HepG2 (cell line): Measurements from ENCODE around the gene BRCA1. TPM values are rescaled to one million over a fixed set of nuclear protein-coding genes. Genes with fewer than 3 reads are reported as not detected.

ENCODE experiments used
- AGO1 ChIP-seq: fragments of 200-400 bp; formaldehyde crosslinking; IDR thresholded peaks from 2 replicates; pipeline ENCODE4 v1.6.1; 2017; ENCODE audit warnings: mild to moderate bottlenecking, low read depth, low read length, moderate library complexity; ENCODE audit not compliant: poor library complexity, severe bottlenecking
- BCL3 ChIP-seq: sonication (generic); formaldehyde crosslinking; IDR thresholded peaks from 2 replicates; pipeline ENCODE4 v1.5.1; 2020; ENCODE audit warnings: mild to moderate bottlenecking, missing genetic modification reagents, moderate library complexity
- BRCA1 ChIP-seq: sonication (generic); formaldehyde crosslinking; IDR thresholded peaks from 2 replicates; pipeline ENCODE4 v1.4.0; 2020; ENCODE audit warnings: missing genetic modification reagents
- CBX2 ChIP-seq, 2 experiments: fragments of 200-600 bp in 1 of 2; sonication (generic); formaldehyde crosslinking in 1 of 2; IDR thresholded peaks; 2 replicates each; pipeline versions ENCODE4 v1.7.0 to v1.8.1; 2018 to 2022; ENCODE audit warnings: low read depth in 2 of 2, low read length in 1 of 2, mild to moderate bottlenecking in 1 of 2, missing genetic modification reagents in 1 of 2
- CBX5 ChIP-seq: sonication (generic); formaldehyde crosslinking; IDR thresholded peaks from 2 replicates; pipeline ENCODE4 v1.4.0; 2020; ENCODE audit warnings: missing genetic modification reagents, borderline replicate concordance
- CHD4 ChIP-seq: fragments of 200-600 bp; sonication (generic); IDR thresholded peaks from 2 replicates; pipeline ENCODE4 v1.7.0; 2017; ENCODE audit warnings: mild to moderate bottlenecking, low read length, borderline replicate concordance
- KDM6A ChIP-seq: IDR thresholded peaks from 2 replicates; pipeline ENCODE4 v1.6.1; 2016; ENCODE audit warnings: low read depth
- KMT2B ChIP-seq: IDR thresholded peaks from 2 replicates; pipeline ENCODE4 v1.6.1; 2016; ENCODE audit warnings: missing genetic modification reagents, missing compliant biosample characterization
- MED13 ChIP-seq: sonication (generic); formaldehyde crosslinking; IDR thresholded peaks from 2 replicates; pipeline ENCODE4 v1.5.0; 2020; ENCODE audit warnings: missing genetic modification reagents
- MTF1 ChIP-seq: sonication (generic); formaldehyde crosslinking; IDR thresholded peaks from 2 replicates; pipeline ENCODE4 v1.5.0; 2020; ENCODE audit warnings: missing genetic modification reagents
- MXD3 ChIP-seq: IDR thresholded peaks from 2 replicates; pipeline ENCODE4 v1.6.1; 2016; ENCODE audit warnings: mild to moderate bottlenecking, missing biosample characterization, missing genetic modification reagents
- PITX1 ChIP-seq: sonication (generic); formaldehyde crosslinking; IDR thresholded peaks from 2 replicates; pipeline ENCODE4 v1.5.1; 2020; ENCODE audit warnings: mild to moderate bottlenecking, missing genetic modification reagents
- PLSCR1 ChIP-seq: sonication (generic); formaldehyde crosslinking; IDR thresholded peaks from 2 replicates; pipeline ENCODE4 v1.5.0; 2020; ENCODE audit warnings: missing genetic modification reagents, mild to moderate bottlenecking, borderline replicate concordance
- PRPF4 ChIP-seq: fragments of 200-400 bp; formaldehyde crosslinking; IDR thresholded peaks from 2 replicates; pipeline ENCODE4 v1.6.1; 2016; ENCODE audit warnings: low read length, low read depth; ENCODE audit not compliant: poor library complexity, severe bottlenecking
- RBFOX2 ChIP-seq: fragments of 200-400 bp; formaldehyde crosslinking; IDR thresholded peaks from 2 replicates; pipeline ENCODE4 v1.6.1; 2017; ENCODE audit warnings: low read depth, mild to moderate bottlenecking, low read length
- SOX5 ChIP-seq: IDR thresholded peaks from 2 replicates; pipeline ENCODE4 v1.6.1; 2016; ENCODE audit warnings: borderline replicate concordance
- SOX6 ChIP-seq, 2 experiments: fragments of 450-650 bp in 1 of 2; sonication (generic) in 1 of 2; formaldehyde crosslinking in 1 of 2; IDR thresholded peaks; 2 replicates each; pipeline versions ENCODE4 v1.4.0 to v1.6.1; 2017 to 2020; ENCODE audit warnings: antibody characterized with exemption in 1 of 2, mild to moderate bottlenecking in 1 of 2, missing genetic modification reagents in 1 of 2
- SRSF9 ChIP-seq: fragments of 200-400 bp; formaldehyde crosslinking; IDR thresholded peaks from 2 replicates; pipeline ENCODE4 v1.6.1; 2018; ENCODE audit warnings: borderline replicate concordance, mild to moderate bottlenecking, low read depth, low read length; ENCODE audit not compliant: insufficient read depth, poor library complexity, severe bottlenecking
- TIGD3 ChIP-seq: sonication (generic); formaldehyde crosslinking; IDR thresholded peaks from 2 replicates; pipeline ENCODE4 v1.5.1; 2020; ENCODE audit warnings: mild to moderate bottlenecking, missing genetic modification reagents, borderline replicate concordance
- ZBTB3 ChIP-seq: sonication (generic); formaldehyde crosslinking; IDR thresholded peaks from 2 replicates; pipeline ENCODE4 v1.4.0; 2020; ENCODE audit warnings: low read depth, mild to moderate bottlenecking, moderate library complexity, missing genetic modification reagents, borderline replicate concordance
- ZNF3 ChIP-seq: IDR thresholded peaks from 2 replicates; pipeline ENCODE4 v1.7.0; 2017; ENCODE audit warnings: inconsistent platforms
- ZNF350 ChIP-seq: sonication (generic); formaldehyde crosslinking; IDR thresholded peaks from 2 replicates; pipeline ENCODE4 v1.4.0; 2020; ENCODE audit warnings: mild to moderate bottlenecking, low read depth, missing genetic modification reagents, borderline replicate concordance
- ZNF496 ChIP-seq: sonication (generic); formaldehyde crosslinking; IDR thresholded peaks from 2 replicates; pipeline ENCODE4 v1.8.1; 2023; ENCODE audit warnings: mild to moderate bottlenecking, moderate library complexity, missing genetic modification reagents; ENCODE audit not compliant: insufficient replicate concordance
- ZNF672 ChIP-seq: sonication (generic); formaldehyde crosslinking; IDR thresholded peaks from 2 replicates; pipeline ENCODE4 v1.8.1; 2022; ENCODE audit warnings: missing genetic modification reagents
- ZSCAN20 ChIP-seq: sonication (generic); formaldehyde crosslinking; IDR thresholded peaks from 2 replicates; pipeline ENCODE4 v1.4.0; 2020; ENCODE audit warnings: missing genetic modification reagents, mild to moderate bottlenecking, borderline replicate concordance
- polyA plus RNA-seq, 8 experiments: library from polyadenylated mRNA; depleted of rRNA in 3 of 8; stranded (reverse) in 7 of 8; unstranded in 1 of 8; fragments of >200 nt; fragmentation: Illumina TruSeq in 4 of 8; extraction: Trizol in 4 of 8; gene quantifications; 2 replicates each; pipeline versions ENCODE4 v1.2.1 to v1.2.3, GENCODE V29; 2011 to 2016; ENCODE audit warnings: low read depth in 4 of 8, missing spikeins in 1 of 8, mixed read lengths in 1 of 8; ENCODE audit not compliant: insufficient read depth in 1 of 8
- total RNA-seq, 5 experiments: library from RNA; depleted of rRNA; stranded (reverse); fragments of >200 nt; fragmentation: Illumina TruSeq; extraction: Trizol; gene quantifications; 2 replicates each; pipeline ENCODE4 v1.2.3, GENCODE V29; 2016; ENCODE audit warnings: low read depth in 1 of 5

Gene BRCA1
- total and polyA plus RNA-seq, 2 of the 13 experiments (the other 11 are each of a cell fraction or from before 2014, with no cell fraction given), result 13.3 to 37.5 TPM

GRCh38 chr17:42997984-42998938 is 126.9 kb downstream of the BRCA1 start, which contains the start of gene RPL27 (continued):
- no peak; the same call in 1 of the 2 replicates for TF ChIP-seq PLSCR1
- peak; percentile 75; the same call in 1 of the 2 replicates for TF ChIP-seq MTF1
- no peak for TF ChIP-seq KDM6A (CRISPR knock-in tag)
- TF ChIP-seq CBX5, result peak; percentile 99
- no peak for TF ChIP-seq ZNF3 (CRISPR knock-in tag)
- TF ChIP-seq PRPF4, result peak; percentile 97
- peak; percentile 90 for TF ChIP-seq RBFOX2
- peak; percentile 100 for TF ChIP-seq ZNF350 (CRISPR knock-in tag)
- peak; percentile 91 for TF ChIP-seq MXD3 (CRISPR knock-in tag)
- peak; percentile 93 for TF ChIP-seq KMT2B (CRISPR knock-in tag)
- TF ChIP-seq SOX6 (IDR thresholded peaks at IDR 0.05), result no peak
- TF ChIP-seq SOX6 (CRISPR knock-in tag; IDR thresholded peaks at IDR 0.05), result peak; percentile 93
- TF ChIP-seq PITX1 (CRISPR knock-in tag), result peak; percentile 93
- TF ChIP-seq TIGD3 (CRISPR knock-in tag), result peak; percentile 95
- peak; percentile 6; the same call in 1 of the 2 replicates for TF ChIP-seq ZSCAN20
- no peak for TF ChIP-seq CBX2 (IDR thresholded peaks at IDR 0.05; ENCODE audit: low read depth, low read length)
- peak; percentile 26; the same call in 1 of the 2 replicates for TF ChIP-seq CBX2 (CRISPR knock-in tag; IDR thresholded peaks at IDR 0.05; ENCODE audit: low read depth)
- peak; percentile 96 for TF ChIP-seq ZBTB3 (CRISPR knock-in tag)
- no peak for TF ChIP-seq CHD4
- TF ChIP-seq AGO1, result peak; percentile 81
- TF ChIP-seq MED13, result no peak
- TF ChIP-seq BRCA1 (CRISPR knock-in tag), result peak; percentile 96; the same call in 1 of the 2 replicates
- peak; percentile 93 for TF ChIP-seq SOX5 (CRISPR knock-in tag)
- TF ChIP-seq BCL3 (CRISPR knock-in tag), result peak; percentile 81; the same call in 1 of the 2 replicates
- no peak for TF ChIP-seq ZNF496 (CRISPR knock-in tag)
- TF ChIP-seq SRSF9, result no peak
- no peak for TF ChIP-seq ZNF672 (CRISPR knock-in tag)
